NCI-H1694 (cell line): ENCODE data around the gene KLHL10.

Source experiments
- DNase-seq: peaks from one replicate; lab custom pipeline; 2025; lab: John Stamatoyannopoulos, UW

The KLHL10 gene

DNA sequence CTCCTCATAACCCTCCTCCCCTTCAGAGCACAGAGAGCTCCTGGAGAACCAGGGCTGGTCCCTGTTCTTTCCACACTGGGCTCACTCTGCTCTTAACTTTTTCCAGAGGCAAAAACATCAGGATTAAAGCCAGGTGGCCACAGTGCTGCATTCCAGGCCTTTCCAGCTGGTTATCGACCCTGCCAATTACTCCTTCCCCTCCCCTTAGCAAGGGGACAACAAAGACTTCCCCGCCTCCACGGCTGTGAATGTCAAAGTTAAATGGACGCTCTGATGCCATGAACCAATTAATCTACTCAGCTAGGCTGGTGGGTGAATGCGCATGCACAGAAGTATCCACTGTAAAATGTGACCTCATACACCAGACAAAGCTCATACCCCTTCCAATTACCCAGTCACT, 58.0 kb downstream of the KLHL10 start:
- DNase-seq, result no peak

DNA sequence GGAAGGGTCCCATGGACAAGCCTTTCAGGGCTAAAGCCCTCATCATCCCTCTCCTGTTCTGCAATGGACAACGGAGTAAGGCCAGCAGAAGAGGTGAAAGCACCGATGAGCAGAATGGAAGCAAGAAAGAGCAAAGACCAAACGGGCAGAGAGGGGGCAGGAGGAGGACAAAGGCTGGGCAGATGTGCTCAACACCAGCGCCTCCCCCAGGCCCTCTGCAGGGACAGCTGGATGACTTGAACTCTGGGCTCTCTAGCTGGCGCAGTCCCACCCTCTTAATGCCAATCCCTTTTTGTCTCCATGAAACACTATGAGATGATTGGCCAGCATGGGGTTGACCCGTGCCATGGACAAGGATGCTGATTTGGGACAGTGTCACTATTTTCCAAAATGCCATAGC, 59.1 kb downstream of the KLHL10 start:
- DNase-seq, result no peak
